Parathyroid adenoma (tissue), 2 donors: ENCODE results near the gene PXDN.
"Not testable (repeated sequence)": the region's sequence is repeated elsewhere in the genome, so short reads cannot be mapped to it uniquely, and the experiment has no call there.

Source experiments
- H2AFZ ChIP-seq: fragments of 300-600 bp; sonication (generic); one replicate; pipeline ENCODE4 v1.7.0; 2017; ENCODE audit warnings: antibody characterized with exemption, mild to moderate bottlenecking
- H3K27ac ChIP-seq: fragments of 300-600 bp; sonication (generic); one replicate; pipeline ENCODE4 v1.7.0; 2017
- H3K27me3 ChIP-seq: fragments of 300-600 bp; sonication (generic); one replicate; pipeline ENCODE4 v1.7.0; 2017; ENCODE audit warnings: low read length; ENCODE audit not compliant: control insufficient read depth, insufficient read depth
- H3K36me3 ChIP-seq: fragments of 300-600 bp; sonication (generic); one replicate; pipeline ENCODE4 v1.7.0; 2017; ENCODE audit warnings: low read length; ENCODE audit not compliant: control insufficient read depth, insufficient read depth
- H3K4me1 ChIP-seq: fragments of 300-600 bp; sonication (generic); one replicate; pipeline ENCODE4 v1.7.0; 2017; ENCODE audit warnings: control low read depth
- H3K4me2 ChIP-seq: fragments of 300-600 bp; sonication (generic); one replicate; pipeline ENCODE4 v1.7.0; 2017; ENCODE audit warnings: low read length
- H3K4me3 ChIP-seq: fragments of 300-600 bp; sonication (generic); one replicate; pipeline ENCODE4 v1.7.0; 2017; ENCODE audit warnings: low read depth, low read length
- H3K79me2 ChIP-seq: fragments of 300-600 bp; sonication (generic); one replicate; pipeline ENCODE4 v1.7.0; 2017; ENCODE audit warnings: control low read depth
- H3K9ac ChIP-seq: fragments of 300-600 bp; sonication (generic); one replicate; pipeline ENCODE4 v1.7.0; 2017; ENCODE audit warnings: mild to moderate bottlenecking
- H3K9me3 ChIP-seq: fragments of 300-600 bp; sonication (generic); one replicate; pipeline ENCODE4 v1.7.0; 2017; ENCODE audit warnings: low read length; ENCODE audit not compliant: control insufficient read depth
- TF ChIP-seq, protein P1 (sequence below): fragments of 300-600 bp; sonication (generic); IDR thresholded peaks from one replicate; pipeline ENCODE4 v1.7.0; 2017; ENCODE audit warnings: antibody characterized with exemption, mild to moderate bottlenecking
- donor health status: primary hyperparathyroidism.

PXDN gene

GRCh38 chr2:1736045-1736444, 8.3 kb downstream of the PXDN start:
- Histone ChIP-seq H3K9ac (no peak overlapping the region), H3K9me3 (no peaks in the 10 kb centered on the region), H3K4me3 (no peak overlapping the region), H3K27ac (no peak overlapping the region), H3K4me1 (no peaks in the 10 kb centered on the region), H2AFZ (no peak overlapping the region), H3K79me2 (no peaks in the 10 kb centered on the region), H3K4me2 (no peak overlapping the region), H3K27me3 (no peaks in the 10 kb centered on the region), H3K36me3 (no peaks in the 10 kb centered on the region)
- TF ChIP-seq, protein P1, sequence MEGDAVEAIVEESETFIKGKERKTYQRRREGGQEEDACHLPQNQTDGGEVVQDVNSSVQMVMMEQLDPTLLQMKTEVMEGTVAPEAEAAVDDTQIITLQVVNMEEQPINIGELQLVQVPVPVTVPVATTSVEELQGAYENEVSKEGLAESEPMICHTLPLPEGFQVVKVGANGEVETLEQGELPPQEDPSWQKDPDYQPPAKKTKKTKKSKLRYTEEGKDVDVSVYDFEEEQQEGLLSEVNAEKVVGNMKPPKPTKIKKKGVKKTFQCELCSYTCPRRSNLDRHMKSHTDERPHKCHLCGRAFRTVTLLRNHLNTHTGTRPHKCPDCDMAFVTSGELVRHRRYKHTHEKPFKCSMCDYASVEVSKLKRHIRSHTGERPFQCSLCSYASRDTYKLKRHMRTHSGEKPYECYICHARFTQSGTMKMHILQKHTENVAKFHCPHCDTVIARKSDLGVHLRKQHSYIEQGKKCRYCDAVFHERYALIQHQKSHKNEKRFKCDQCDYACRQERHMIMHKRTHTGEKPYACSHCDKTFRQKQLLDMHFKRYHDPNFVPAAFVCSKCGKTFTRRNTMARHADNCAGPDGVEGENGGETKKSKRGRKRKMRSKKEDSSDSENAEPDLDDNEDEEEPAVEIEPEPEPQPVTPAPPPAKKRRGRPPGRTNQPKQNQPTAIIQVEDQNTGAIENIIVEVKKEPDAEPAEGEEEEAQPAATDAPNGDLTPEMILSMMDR: no peak

GRCh38 chr2:1733298-1733697, 11.0 kb downstream of the PXDN start:
- not testable (repeated sequence) for H3K27ac ChIP-seq, H3K36me3 ChIP-seq, H3K9me3 ChIP-seq, H3K27me3 ChIP-seq, H3K9ac ChIP-seq, H3K4me1 ChIP-seq, H3K4me3 ChIP-seq, H3K79me2 ChIP-seq, H2AFZ ChIP-seq, H3K4me2 ChIP-seq

- H3K4me1 ChIP-seq: peaks cover 2% of the 10 kb centered on the region
- H2AFZ ChIP-seq: no peak overlapping the region
- no peaks in the 10 kb centered on the region for H3K79me2 ChIP-seq
- H3K9me3 ChIP-seq: no peaks in the 10 kb centered on the region
- no peak overlapping the region for H3K4me3 ChIP-seq
- H3K27ac ChIP-seq: no peak overlapping the region
- no peaks in the 10 kb centered on the region for H3K36me3 ChIP-seq
- H3K4me2 ChIP-seq: no peak overlapping the region
- TF ChIP-seq, protein P1: no peak
- peaks cover 3% of the 10 kb centered on the region for H3K27me3 ChIP-seq
- H3K9ac ChIP-seq: no peak overlapping the region
These were observed 12.1 kb downstream of the PXDN start for GRCh38 chr2:1731963-1732768.

DNA sequence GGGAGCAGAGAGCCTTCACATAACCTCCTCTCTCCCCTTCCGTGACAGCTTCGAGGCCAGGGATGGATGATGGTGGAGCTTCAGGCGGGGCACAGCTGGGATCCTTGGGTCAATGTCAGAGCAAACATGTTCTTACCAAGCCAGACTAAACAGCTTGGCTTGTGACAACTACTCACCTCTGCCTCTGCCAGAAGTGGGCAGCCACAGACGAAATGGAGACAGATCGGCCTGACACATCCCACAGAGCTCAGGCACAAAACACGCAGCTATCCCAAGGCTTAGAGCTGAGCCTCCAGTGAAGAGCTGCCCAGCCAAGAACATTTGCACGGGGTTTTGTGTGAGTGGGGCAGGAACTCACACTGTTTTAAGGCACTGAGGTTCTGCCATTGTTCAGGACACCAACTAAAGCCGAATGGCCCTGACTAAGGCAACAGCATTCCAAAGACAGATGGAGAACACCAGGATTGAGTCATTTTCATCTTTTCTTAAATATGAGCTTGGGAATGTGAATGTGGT, 12.8 kb downstream of the PXDN start:
- Histone ChIP-seq H3K4me3 (no peak overlapping the region), H3K4me1 (peaks cover 2% of the 10 kb centered on the region), H2AFZ (no peak overlapping the region), H3K9me3 (no peaks in the 10 kb centered on the region), H3K27ac (peak overlapping the region; percentile 39), H3K79me2 (no peaks in the 10 kb centered on the region), H3K9ac (no peak overlapping the region), H3K36me3 (no peaks in the 10 kb centered on the region), H3K4me2 (no peak overlapping the region), H3K27me3 (peaks cover 5% of the 10 kb centered on the region)
- TF ChIP-seq, protein P1: no peak

GRCh38 chr2:1730015-1730927, 14.0 kb downstream of the PXDN start:
- Histone ChIP-seq H3K4me2 (no peak overlapping the region), H3K27me3 (peaks cover 5% of the 10 kb centered on the region), H3K79me2 (no peaks in the 10 kb centered on the region), H3K9me3 (no peaks in the 10 kb centered on the region), H3K4me3 (no peak overlapping the region), H3K9ac (no peak overlapping the region), H3K36me3 (no peaks in the 10 kb centered on the region), H3K4me1 (peaks cover 2% of the 10 kb centered on the region), H2AFZ (no peak overlapping the region), H3K27ac (peak overlapping the region; percentile 55)
- TF ChIP-seq, protein P1: no peak
